HCT116 (cell line): ENCODE measurements around the gene RPS6KA2. TPM values are rescaled to one million over a fixed set of nuclear protein-coding genes. Genes with fewer than 3 reads are reported as not detected.

Experiments
- ATAC-seq: fragments of 200-7000 bp; cut with Tn5 transposase; 2 replicates; pipeline ENCODE4 v1.9.1; 2020; ENCODE audit warnings: mild to moderate bottlenecking, moderate library complexity
- BruUV-seq: library from RNA; stranded (reverse); fragments of 400-500 nt; replicated peaks from 2 replicates; lab custom pipeline; 2021; lab: Mats Ljungman, UMichigan
- CTCF ChIA-PET: fragments of 300-600 bp; sonication (Branson Sonifier 250); formaldehyde crosslinking; loops from one replicate; lab custom pipeline; 2021; ENCODE audit warnings: antibody characterized with exemption; lab: Charles Lee
- POLR2A ChIA-PET: fragments of 300-600, 350-600 bp; sonication (Branson Sonifier 250); formaldehyde crosslinking; loops from one replicate; lab custom pipeline; 2021; ENCODE audit warnings: antibody characterized with exemption; lab: Charles Lee
- RAD21 ChIA-PET, 2 experiments: fragments of 300-600 bp; sonication (Branson Sonifier 250); formaldehyde crosslinking; loops; one replicate each; lab custom pipeline; 2023; ENCODE audit warnings: low total read pairs in 2 of 2; ENCODE audit not compliant: uncharacterized antibody in 2 of 2, unreplicated experiment in 2 of 2, low non-redundant PET in 1 of 2; lab: Charles Lee
- DNase-seq: peaks from one replicate; pipeline ENCODE4 v3.0.0-alpha.2; 2010; ENCODE audit warnings: low read depth, low spot score
- H2AFZ ChIP-seq: fragments of 200-600 bp; shearing (Covaris generic), sonication (generic); 2 replicates; pipeline ENCODE4 v1.6.1; 2017; ENCODE audit warnings: low read depth, mixed run types, mixed read lengths, antibody characterized with exemption, low read length; ENCODE audit not compliant: poor library complexity, severe bottlenecking
- H3K27ac ChIP-seq: 2 replicates; pipeline ENCODE4 v1.5.1; 2012; ENCODE audit warnings: low read depth, low read length
- H3K27me3 ChIP-seq: fragments of 200-600 bp; sonication (generic); 2 replicates; pipeline ENCODE4 v1.6.1; 2016; ENCODE audit warnings: mixed run types, low read length, mixed read lengths; ENCODE audit not compliant: insufficient read depth
- H3K36me3 ChIP-seq, 2 experiments: fragments of 200-500 bp in 1 of 2; fragments of 200-600 bp in 1 of 2; sonication (Bioruptor generic) in 1 of 2; sonication (generic) in 1 of 2; 2 replicates each; pipeline versions ENCODE4 v1.5.1 to v1.6.1; 2014 to 2016; ENCODE audit warnings: low read length in 2 of 2, inconsistent platforms in 1 of 2, mixed read lengths in 1 of 2, mixed run types in 1 of 2; ENCODE audit not compliant: insufficient read depth in 2 of 2, control insufficient read depth in 1 of 2
- H3K4me1 ChIP-seq, 2 experiments: fragments of 200-600 bp in 1 of 2; sonication (generic) in 1 of 2; 2 replicates each; pipeline versions ENCODE4 v1.5.1 to v1.6.1; 2012 to 2017; ENCODE audit warnings: low read length in 2 of 2, inconsistent platforms in 1 of 2, mild to moderate bottlenecking in 1 of 2, mixed read lengths in 1 of 2, mixed run types in 1 of 2, moderate library complexity in 1 of 2; ENCODE audit not compliant: insufficient read depth in 2 of 2, control insufficient read depth in 1 of 2
- H3K4me2 ChIP-seq: fragments of 200-600 bp; sonication (generic); 2 replicates; pipeline ENCODE4 v1.6.1; 2017; ENCODE audit warnings: mixed run types, low read length, mixed read lengths
- H3K4me3 ChIP-seq, 2 experiments: fragments of 200-600 bp in 1 of 2; sonication (generic) in 1 of 2; replicated peaks in 1 of 2; 2 replicates each; pipeline ENCODE4 v1.5.1; 2011 to 2016; ENCODE audit warnings: low read length in 2 of 2, control low read depth in 1 of 2, low read depth in 1 of 2, mild to moderate bottlenecking in 1 of 2, mixed read lengths in 1 of 2, mixed run types in 1 of 2
- H3K79me2 ChIP-seq: fragments of 200-600 bp; sonication (generic); 2 replicates; pipeline ENCODE4 v1.6.1; 2017; ENCODE audit warnings: mild to moderate bottlenecking, mixed run types, low read length, moderate library complexity, mixed read lengths; ENCODE audit not compliant: insufficient read depth
- H3K9ac ChIP-seq: fragments of 200-600 bp; sonication (generic); 2 replicates; pipeline ENCODE4 v1.6.1; 2016; ENCODE audit warnings: low read length, mixed read lengths
- H3K9me2 ChIP-seq: fragments of 200-600 bp; sonication (generic), shearing (Covaris generic); 2 replicates; pipeline ENCODE4 v1.6.1; 2017; ENCODE audit warnings: mixed run types, mild to moderate bottlenecking, moderate library complexity; ENCODE audit not compliant: insufficient read depth
- H3K9me3 ChIP-seq, 2 experiments: fragments of 200-500 bp in 1 of 2; fragments of 200-600 bp in 1 of 2; sonication (Bioruptor generic) in 1 of 2; sonication (generic) in 1 of 2; 2 replicates each; pipeline ENCODE4 v1.6.1; 2014 to 2017; ENCODE audit warnings: low read length in 2 of 2, mixed read lengths in 2 of 2, inconsistent platforms in 1 of 2, low read depth in 1 of 2, mild to moderate bottlenecking in 1 of 2, mixed run types in 1 of 2, moderate library complexity in 1 of 2; ENCODE audit not compliant: control insufficient read depth in 1 of 2, insufficient read depth in 1 of 2
- H4K20me1 ChIP-seq: fragments of 200-600 bp; sonication (generic), shearing (Covaris generic); 2 replicates; pipeline ENCODE4 v1.6.1; 2017; ENCODE audit warnings: mixed run types, mild to moderate bottlenecking, moderate library complexity; ENCODE audit not compliant: insufficient read depth
- ATF3 ChIP-seq: IDR thresholded peaks from 2 replicates; pipeline ENCODE4 v1.6.1; 2012
- CBX3 ChIP-seq: IDR thresholded peaks from 2 replicates; pipeline ENCODE4 v1.6.1; 2012; ENCODE audit warnings: low read depth
- CTCF ChIP-seq, 3 experiments: fragments of 200-600 bp in 1 of 3; sonication (generic) in 1 of 3; IDR thresholded peaks in 2 of 3; conservative IDR thresholded peaks in 1 of 3; 2 replicates each; pipeline ENCODE4 v1.5.1; 2012 to 2017; ENCODE audit warnings: low read depth in 2 of 3, low read length in 2 of 3, antibody characterized with exemption in 1 of 3, borderline replicate concordance in 1 of 3, control low read depth in 1 of 3, mild to moderate bottlenecking in 1 of 3, mixed read lengths in 1 of 3, mixed run types in 1 of 3, moderate library complexity in 1 of 3; ENCODE audit not compliant: insufficient read depth in 1 of 3
- EGR1 ChIP-seq: IDR thresholded peaks from 2 replicates; pipeline ENCODE4 v1.6.1; 2012; ENCODE audit warnings: low read depth
- EZH2 ChIP-seq: fragments of 200-600 bp; sonication (generic); IDR thresholded peaks from 2 replicates; pipeline ENCODE4 v1.6.1; 2017; ENCODE audit warnings: antibody characterized with exemption, mixed run types
- EZH2phosphoT487 ChIP-seq: fragments of 200-600 bp; IDR thresholded peaks from 2 replicates; pipeline ENCODE4 v1.6.1; 2018; ENCODE audit warnings: antibody characterized with exemption, borderline replicate concordance
- JUND ChIP-seq: IDR thresholded peaks from 2 replicates; pipeline ENCODE4 v1.6.1; 2012
- POLR2A ChIP-seq: IDR thresholded peaks from 2 replicates; pipeline ENCODE4 v1.7.0; 2011; ENCODE audit warnings: borderline replicate concordance; ENCODE audit not compliant: insufficient read depth, insufficient read length; ENCODE audit errors: extremely low read depth
- RAD21 ChIP-seq: IDR thresholded peaks from 2 replicates; pipeline ENCODE4 v1.6.1; 2012; ENCODE audit warnings: low read depth, mild to moderate bottlenecking
- SIN3A ChIP-seq: IDR thresholded peaks from 2 replicates; pipeline ENCODE4 v1.6.1; 2012; ENCODE audit warnings: low read depth
- SP1 ChIP-seq: IDR thresholded peaks from 2 replicates; pipeline ENCODE4 v1.6.1; 2012; ENCODE audit warnings: low read depth
- TCF7L2 ChIP-seq: IDR thresholded peaks from 2 replicates; pipeline ENCODE4 v1.7.0; 2011; ENCODE audit warnings: borderline replicate concordance, inconsistent platforms; ENCODE audit not compliant: insufficient read depth, insufficient read length; ENCODE audit errors: extremely low read depth
- YY1 ChIP-seq: IDR thresholded peaks from 2 replicates; pipeline ENCODE4 v1.6.1; 2011; ENCODE audit warnings: low read length, low read depth, moderate library complexity, mild to moderate bottlenecking; ENCODE audit not compliant: insufficient replicate concordance; ENCODE audit errors: extremely low read depth
- ZFX ChIP-seq: fragments of 450-650 bp; IDR thresholded peaks from 2 replicates; pipeline ENCODE4 v1.6.1; 2017
- ZNF274 ChIP-seq: fragments of 200-500 bp; sonication (Bioruptor generic); IDR thresholded peaks from 2 replicates; pipeline ENCODE4 v1.6.1; 2014; ENCODE audit warnings: mild to moderate bottlenecking, low read depth, low read length, inconsistent platforms
- intact Hi-C: fragments of 100-400 bp; cut with micrococcal nuclease; formaldehyde crosslinking; loops from 2 replicates; pipeline ENCODE4 v1.10.0; 2022
- total RNA-seq: library from RNA; stranded (reverse); gene quantifications from one replicate; pipeline ENCODE4 v1.2.1, GENCODE V29; 2021; ENCODE audit not compliant: unreplicated experiment
- TF ChIP-seq, protein P1 (sequence below): IDR thresholded peaks from 2 replicates; pipeline ENCODE4 v1.6.1; 2012; ENCODE audit warnings: low read depth
- TF ChIP-seq, protein P2 (sequence below): IDR thresholded peaks from 2 replicates; pipeline ENCODE4 v1.6.1; 2011; ENCODE audit warnings: mild to moderate bottlenecking, low read length, moderate library complexity; ENCODE audit not compliant: insufficient replicate concordance; ENCODE audit errors: extremely low read depth
- TF ChIP-seq, protein P3 (sequence below): IDR thresholded peaks from 2 replicates; pipeline ENCODE4 v1.6.1; 2012

Gene RPS6KA2
- total RNA-seq, 1 experiment from 2014 or later: 8.5 TPM

- ATAC-seq: no peak
Measured at GRCh38 chr6:166406197-166406596, 220.9 kb downstream of the RPS6KA2 start.

More at GRCh38 chr6:166406197-166406596, 220.9 kb downstream of the RPS6KA2 start:
- no peak overlapping the region for H3K4me3 ChIP-seq
- ChIA-PET CTCF (no interaction called here), RAD21 (no interaction called here), POLR2A (no interaction called here)
- H3K4me2 ChIP-seq: no peak overlapping the region
- no peaks in the 10 kb centered on the region for H3K79me2 ChIP-seq
- H3K9ac ChIP-seq: no peak overlapping the region
- H2AFZ ChIP-seq: no peak overlapping the region
- no peak for TF ChIP-seq TCF7L2
- TF ChIP-seq RAD21: no peak
- TF ChIP-seq ZFX: no peak
- TF ChIP-seq, protein P1, sequence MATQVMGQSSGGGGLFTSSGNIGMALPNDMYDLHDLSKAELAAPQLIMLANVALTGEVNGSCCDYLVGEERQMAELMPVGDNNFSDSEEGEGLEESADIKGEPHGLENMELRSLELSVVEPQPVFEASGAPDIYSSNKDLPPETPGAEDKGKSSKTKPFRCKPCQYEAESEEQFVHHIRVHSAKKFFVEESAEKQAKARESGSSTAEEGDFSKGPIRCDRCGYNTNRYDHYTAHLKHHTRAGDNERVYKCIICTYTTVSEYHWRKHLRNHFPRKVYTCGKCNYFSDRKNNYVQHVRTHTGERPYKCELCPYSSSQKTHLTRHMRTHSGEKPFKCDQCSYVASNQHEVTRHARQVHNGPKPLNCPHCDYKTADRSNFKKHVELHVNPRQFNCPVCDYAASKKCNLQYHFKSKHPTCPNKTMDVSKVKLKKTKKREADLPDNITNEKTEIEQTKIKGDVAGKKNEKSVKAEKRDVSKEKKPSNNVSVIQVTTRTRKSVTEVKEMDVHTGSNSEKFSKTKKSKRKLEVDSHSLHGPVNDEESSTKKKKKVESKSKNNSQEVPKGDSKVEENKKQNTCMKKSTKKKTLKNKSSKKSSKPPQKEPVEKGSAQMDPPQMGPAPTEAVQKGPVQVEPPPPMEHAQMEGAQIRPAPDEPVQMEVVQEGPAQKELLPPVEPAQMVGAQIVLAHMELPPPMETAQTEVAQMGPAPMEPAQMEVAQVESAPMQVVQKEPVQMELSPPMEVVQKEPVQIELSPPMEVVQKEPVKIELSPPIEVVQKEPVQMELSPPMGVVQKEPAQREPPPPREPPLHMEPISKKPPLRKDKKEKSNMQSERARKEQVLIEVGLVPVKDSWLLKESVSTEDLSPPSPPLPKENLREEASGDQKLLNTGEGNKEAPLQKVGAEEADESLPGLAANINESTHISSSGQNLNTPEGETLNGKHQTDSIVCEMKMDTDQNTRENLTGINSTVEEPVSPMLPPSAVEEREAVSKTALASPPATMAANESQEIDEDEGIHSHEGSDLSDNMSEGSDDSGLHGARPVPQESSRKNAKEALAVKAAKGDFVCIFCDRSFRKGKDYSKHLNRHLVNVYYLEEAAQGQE: no peak
- no peak for TF ChIP-seq EZH2
- TF ChIP-seq YY1: no peak
- TF ChIP-seq EGR1: no peak
- no peak for TF ChIP-seq ATF3
- no peak for TF ChIP-seq SP1
- no peak for TF ChIP-seq POLR2A
- TF ChIP-seq EZH2phosphoT487: no peak
- no peak for TF ChIP-seq JUND
- TF ChIP-seq, protein P2, sequence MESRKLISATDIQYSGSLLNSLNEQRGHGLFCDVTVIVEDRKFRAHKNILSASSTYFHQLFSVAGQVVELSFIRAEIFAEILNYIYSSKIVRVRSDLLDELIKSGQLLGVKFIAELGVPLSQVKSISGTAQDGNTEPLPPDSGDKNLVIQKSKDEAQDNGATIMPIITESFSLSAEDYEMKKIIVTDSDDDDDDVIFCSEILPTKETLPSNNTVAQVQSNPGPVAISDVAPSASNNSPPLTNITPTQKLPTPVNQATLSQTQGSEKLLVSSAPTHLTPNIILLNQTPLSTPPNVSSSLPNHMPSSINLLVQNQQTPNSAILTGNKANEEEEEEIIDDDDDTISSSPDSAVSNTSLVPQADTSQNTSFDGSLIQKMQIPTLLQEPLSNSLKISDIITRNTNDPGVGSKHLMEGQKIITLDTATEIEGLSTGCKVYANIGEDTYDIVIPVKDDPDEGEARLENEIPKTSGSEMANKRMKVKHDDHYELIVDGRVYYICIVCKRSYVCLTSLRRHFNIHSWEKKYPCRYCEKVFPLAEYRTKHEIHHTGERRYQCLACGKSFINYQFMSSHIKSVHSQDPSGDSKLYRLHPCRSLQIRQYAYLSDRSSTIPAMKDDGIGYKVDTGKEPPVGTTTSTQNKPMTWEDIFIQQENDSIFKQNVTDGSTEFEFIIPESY: no peak
- no peak for TF ChIP-seq CTCF (IDR thresholded peaks at IDR 0.05 in 2 of 3, conservative IDR thresholded peaks at IDR 0.05 in 1 of 3; ENCODE audit: borderline replicate concordance in 1 of 3, insufficient read depth in 1 of 3, low read depth in 2 of 3, low read length in 2 of 3)
- TF ChIP-seq, protein P3, sequence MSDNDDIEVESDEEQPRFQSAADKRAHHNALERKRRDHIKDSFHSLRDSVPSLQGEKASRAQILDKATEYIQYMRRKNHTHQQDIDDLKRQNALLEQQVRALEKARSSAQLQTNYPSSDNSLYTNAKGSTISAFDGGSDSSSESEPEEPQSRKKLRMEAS: no peak
- TF ChIP-seq CBX3: no peak
- no peak for TF ChIP-seq ZNF274
- no peak for TF ChIP-seq SIN3A
- no peak overlapping the region for H3K27ac ChIP-seq
- H3K9me3 ChIP-seq: no peaks in the 10 kb centered on the region
- no peaks in the 10 kb centered on the region for H3K27me3 ChIP-seq
- H4K20me1 ChIP-seq: no peaks in the 10 kb centered on the region
- intact Hi-C loops: no loop called here
- no peaks in the 10 kb centered on the region for H3K9me2 ChIP-seq
- no peak for DNase-seq
- no TSS peak for BruUV-seq
- no peaks in the 10 kb centered on the region for H3K36me3 ChIP-seq
- no peaks in the 10 kb centered on the region for H3K4me1 ChIP-seq
